MM.1S (cell line): Measurements from ENCODE around the gene CLC.

ENCODE experiments used
- CTCF ChIP-seq: fragments of 300-600 bp; sonication (generic); IDR thresholded peaks from 2 replicates; pipeline ENCODE4 v1.5.1; 2016; ENCODE audit warnings: antibody characterized with exemption, low read length, mixed read lengths
- EZH2 ChIP-seq: fragments of 300-600 bp; sonication (generic); optimal IDR thresholded peaks from 2 replicates; pipeline ENCODE3; 2017; ENCODE audit warnings: low read depth, mild to moderate bottlenecking, antibody characterized with exemption, low read length, mixed read lengths
- EZH2phosphoT487 ChIP-seq: fragments of 300-600 bp; sonication (generic); IDR thresholded peaks from 2 replicates; pipeline ENCODE4 v1.6.1; 2018; ENCODE audit warnings: antibody characterized with exemption, low read length

- no peak for TF ChIP-seq CTCF
- no peak for TF ChIP-seq EZH2
- TF ChIP-seq EZH2phosphoT487, result no peak
Observed at GRCh38 chr19:39709026-39709872, 28.6 kb downstream of the CLC start.
